Measurements from ENCODE around the gene NTN4.
"Not testable (repeated sequence)": the region's sequence is repeated elsewhere in the genome, so short reads cannot be mapped to it uniquely, and the experiment has no call there.

Gene NTN4

GRCh38 chr12:95790033-95790916, at the start of gene NTN4:
TSS of gene NTN4 (minus strand) at chr12:95790764. CDS start at chr12:95790309, 455 bp downstream.
- DNase-seq = no peak

- no peak for DNase-seq
These were observed 47.6 kb upstream of the NTN4 start for GRCh38 chr12:95838125-95838524.

GRCh38 chr12:95837240-95838038, 46.9 kb upstream of the NTN4 start:
- no peak for DNase-seq

- DNase-seq = no peak
These were observed 46.2 kb upstream of the NTN4 start for GRCh38 chr12:95836630-95837239.

- DNase-seq = no peak
These were observed 45.6 kb upstream of the NTN4 start for GRCh38 chr12:95836185-95836609.

- no peak for DNase-seq
These were observed 44.0 kb upstream of the NTN4 start for GRCh38 chr12:95834572-95834971.

- no peak for DNase-seq
These were observed 39.9 kb upstream of the NTN4 start for GRCh38 chr12:95830335-95831089.

GRCh38 chr12:95829395-95829794, 38.8 kb upstream of the NTN4 start:
- DNase-seq = no peak

- DNase-seq = no peak
These were observed 29.6 kb upstream of the NTN4 start for GRCh38 chr12:95820096-95820703.

GRCh38 chr12:95815632-95816212, 25.2 kb upstream of the NTN4 start:
- no peak for DNase-seq

- not testable (repeated sequence) for DNase-seq
These were observed 21.6 kb upstream of the NTN4 start for GRCh38 chr12:95812155-95812554.

GRCh38 chr12:95810411-95810810, 19.8 kb upstream of the NTN4 start:
- no peak for DNase-seq

- DNase-seq = no peak
These were observed 18.6 kb upstream of the NTN4 start for GRCh38 chr12:95809000-95809680.

GRCh38 chr12:95808146-95808545, 17.6 kb upstream of the NTN4 start:
- DNase-seq = no peak

GRCh38 chr12:95805864-95806671, 15.5 kb upstream of the NTN4 start:
- DNase-seq = no peak

GRCh38 chr12:95804291-95804690, 13.7 kb upstream of the NTN4 start:
- no peak for DNase-seq

GRCh38 chr12:95803817-95804216, 13.3 kb upstream of the NTN4 start:
- no peak for DNase-seq

- DNase-seq = no peak
These were observed 12.1 kb upstream of the NTN4 start for GRCh38 chr12:95802482-95803270.

GRCh38 chr12:95796982-95797289, 6.4 kb upstream of the NTN4 start:
- DNase-seq = no peak
